Measurements from ENCODE around the gene CIAO1.
"Not testable (repeated sequence)": the region's sequence is repeated elsewhere in the genome, so short reads cannot be mapped to it uniquely, and the experiment has no call there.

CIAO1 gene

GRCh38 chr2:96251721-96252292, 14.2 kb upstream of the CIAO1 start:
- no peak for DNase-seq

- no peak for DNase-seq
Observed at GRCh38 chr2:96252526-96252925, 13.5 kb upstream of the CIAO1 start.

GRCh38 chr2:96253006-96253405, 13.0 kb upstream of the CIAO1 start:
- DNase-seq = no peak

GRCh38 chr2:96254571-96254970, 11.5 kb upstream of the CIAO1 start:
- no peak for DNase-seq

- no peak for DNase-seq
Observed at GRCh38 chr2:96256611-96257113, 9.4 kb upstream of the CIAO1 start.

GRCh38 chr2:96257744-96258143, 8.3 kb upstream of the CIAO1 start:
- not testable (repeated sequence) for DNase-seq

- DNase-seq = no peak
Observed at GRCh38 chr2:96258166-96259022, 7.6 kb upstream of the CIAO1 start.

GRCh38 chr2:96259497-96259921, 6.5 kb upstream of the CIAO1 start:
- no peak for DNase-seq

- no peak for DNase-seq
Observed at GRCh38 chr2:96260387-96261260, 5.4 kb upstream of the CIAO1 start.

- DNase-seq = no peak
Observed at GRCh38 chr2:96261328-96262003, 4.6 kb upstream of the CIAO1 start.

- no peak for DNase-seq
Observed at GRCh38 chr2:96262306-96262705, 3.7 kb upstream of the CIAO1 start.

- no peak for DNase-seq
Observed at GRCh38 chr2:96264086-96264485, 1.9 kb upstream of the CIAO1 start.

- DNase-seq = no peak
Observed at GRCh38 chr2:96264656-96265348, 1.2 kb upstream of the CIAO1 start.

GRCh38 chr2:96265349-96265839, 631 bp upstream of the CIAO1 start:
- DNase-seq = peak; percentile 57

- peak; percentile 49 for DNase-seq
Observed at GRCh38 chr2:96267159-96267971, 1.3 kb downstream of the CIAO1 start.

GRCh38 chr2:96271995-96272394, 6.0 kb downstream of the CIAO1 start:
- DNase-seq = no peak

- DNase-seq = no peak
Observed at GRCh38 chr2:96273763-96274162, 7.7 kb downstream of the CIAO1 start.

GRCh38 chr2:96274355-96275056, 8.5 kb downstream of the CIAO1 start:
- no peak for DNase-seq

- DNase-seq = no peak
Observed at GRCh38 chr2:96276787-96277499, 10.9 kb downstream of the CIAO1 start.
